Measurements from ENCODE around the gene MAGEA12. TPM values are rescaled to one million over a fixed set of nuclear protein-coding genes. Genes with fewer than 3 reads are reported as not detected.
"Not testable (repeated sequence)": the region's sequence is repeated elsewhere in the genome, so short reads cannot be mapped to it uniquely, and the experiment has no call there.

The MAGEA12 gene
- not detected for total RNA-seq
- polyA plus RNA-seq = not detected
- long read RNA-seq, donor 1 = 0 reads
- long read RNA-seq, donor 2 = 0 reads
- long read RNA-seq, donor 3 = 0 reads
- long read RNA-seq, donor 4 = 0 reads
- long read RNA-seq, donor 5 = 0 reads
- long read RNA-seq, donor 6 = 0 reads
- long read RNA-seq, donor 7 = 0 reads
- long read RNA-seq, donor 8 = 0 reads
- long read RNA-seq, donor 9 = 0 reads
- long read RNA-seq, donor 10 = 0 reads

DNA sequence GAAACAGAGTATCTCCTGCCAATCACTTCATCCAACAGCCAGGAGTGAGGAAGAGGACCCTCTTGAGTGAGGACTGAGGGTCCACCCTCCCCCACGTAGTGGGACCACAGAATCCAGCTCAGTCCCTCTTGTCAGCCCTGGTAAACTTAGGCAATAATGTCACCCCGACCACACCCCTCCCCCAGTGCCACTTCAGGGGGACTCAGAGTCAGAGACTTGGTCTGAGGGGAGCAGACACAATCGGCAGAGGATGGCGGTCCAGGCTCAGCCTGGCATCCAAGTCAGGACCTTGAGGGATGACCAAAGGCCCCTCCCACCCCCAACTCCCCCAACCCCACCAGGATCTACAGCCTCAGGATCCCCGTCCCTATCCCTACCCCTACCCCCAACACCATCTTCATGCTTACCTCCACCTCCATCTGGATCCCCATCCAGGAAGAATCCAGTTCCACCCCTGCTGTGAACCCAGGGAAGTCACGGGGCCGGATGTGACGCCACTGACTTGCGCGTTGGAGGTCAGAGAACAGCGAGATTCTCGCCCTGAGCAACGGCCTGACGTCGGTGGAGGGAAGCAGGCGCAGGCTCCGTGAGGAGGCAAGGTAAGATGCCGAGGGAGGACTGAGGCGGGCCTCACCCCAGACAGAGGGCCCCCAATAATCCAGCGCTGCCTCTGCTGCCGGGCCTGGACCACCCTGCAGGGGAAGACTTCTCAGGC, at the start of gene MAGEA12, which contains the start of gene CSAG1:
MAGEA12 (plus strand) TSS at position 497 of the 715 bp plus-strand sequence. CDS start 2,405 bp downstream, outside the sequence.
CSAG1 (minus strand) TSS at position 461 of the 715 bp plus-strand sequence. CDS start 1,261 bp downstream, outside the sequence.
- TF ChIP-seq, protein P1, sequence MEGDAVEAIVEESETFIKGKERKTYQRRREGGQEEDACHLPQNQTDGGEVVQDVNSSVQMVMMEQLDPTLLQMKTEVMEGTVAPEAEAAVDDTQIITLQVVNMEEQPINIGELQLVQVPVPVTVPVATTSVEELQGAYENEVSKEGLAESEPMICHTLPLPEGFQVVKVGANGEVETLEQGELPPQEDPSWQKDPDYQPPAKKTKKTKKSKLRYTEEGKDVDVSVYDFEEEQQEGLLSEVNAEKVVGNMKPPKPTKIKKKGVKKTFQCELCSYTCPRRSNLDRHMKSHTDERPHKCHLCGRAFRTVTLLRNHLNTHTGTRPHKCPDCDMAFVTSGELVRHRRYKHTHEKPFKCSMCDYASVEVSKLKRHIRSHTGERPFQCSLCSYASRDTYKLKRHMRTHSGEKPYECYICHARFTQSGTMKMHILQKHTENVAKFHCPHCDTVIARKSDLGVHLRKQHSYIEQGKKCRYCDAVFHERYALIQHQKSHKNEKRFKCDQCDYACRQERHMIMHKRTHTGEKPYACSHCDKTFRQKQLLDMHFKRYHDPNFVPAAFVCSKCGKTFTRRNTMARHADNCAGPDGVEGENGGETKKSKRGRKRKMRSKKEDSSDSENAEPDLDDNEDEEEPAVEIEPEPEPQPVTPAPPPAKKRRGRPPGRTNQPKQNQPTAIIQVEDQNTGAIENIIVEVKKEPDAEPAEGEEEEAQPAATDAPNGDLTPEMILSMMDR (IDR thresholded peaks at IDR 0.05) = no peak
- TF ChIP-seq POLR2A (IDR thresholded peaks at IDR 0.05) = no peak
- no peak within 1 kb of the TSS for H3K4me3 ChIP-seq
- intact Hi-C loops (cut with DNase I) = no loop called here
- H3K27ac ChIP-seq = no peak within 1 kb of the TSS
- H3K4me1 ChIP-seq (replicated peaks in 1 of 2) = no peaks in the 10 kb centered on the region
- no peaks in the 10 kb centered on the region for H3K36me3 ChIP-seq (replicated peaks in 1 of 2)
- H3K27me3 ChIP-seq = no peaks in the 10 kb centered on the region
- 90 to 100% (median 91%) methylated on average over 1 to 19 of the region's 21 CpGs for WGBS, 4 donors
- DNase-seq = no peak
- no peaks in the 10 kb centered on the region for H3K9me3 ChIP-seq (replicated peaks in 1 of 3)

DNA sequence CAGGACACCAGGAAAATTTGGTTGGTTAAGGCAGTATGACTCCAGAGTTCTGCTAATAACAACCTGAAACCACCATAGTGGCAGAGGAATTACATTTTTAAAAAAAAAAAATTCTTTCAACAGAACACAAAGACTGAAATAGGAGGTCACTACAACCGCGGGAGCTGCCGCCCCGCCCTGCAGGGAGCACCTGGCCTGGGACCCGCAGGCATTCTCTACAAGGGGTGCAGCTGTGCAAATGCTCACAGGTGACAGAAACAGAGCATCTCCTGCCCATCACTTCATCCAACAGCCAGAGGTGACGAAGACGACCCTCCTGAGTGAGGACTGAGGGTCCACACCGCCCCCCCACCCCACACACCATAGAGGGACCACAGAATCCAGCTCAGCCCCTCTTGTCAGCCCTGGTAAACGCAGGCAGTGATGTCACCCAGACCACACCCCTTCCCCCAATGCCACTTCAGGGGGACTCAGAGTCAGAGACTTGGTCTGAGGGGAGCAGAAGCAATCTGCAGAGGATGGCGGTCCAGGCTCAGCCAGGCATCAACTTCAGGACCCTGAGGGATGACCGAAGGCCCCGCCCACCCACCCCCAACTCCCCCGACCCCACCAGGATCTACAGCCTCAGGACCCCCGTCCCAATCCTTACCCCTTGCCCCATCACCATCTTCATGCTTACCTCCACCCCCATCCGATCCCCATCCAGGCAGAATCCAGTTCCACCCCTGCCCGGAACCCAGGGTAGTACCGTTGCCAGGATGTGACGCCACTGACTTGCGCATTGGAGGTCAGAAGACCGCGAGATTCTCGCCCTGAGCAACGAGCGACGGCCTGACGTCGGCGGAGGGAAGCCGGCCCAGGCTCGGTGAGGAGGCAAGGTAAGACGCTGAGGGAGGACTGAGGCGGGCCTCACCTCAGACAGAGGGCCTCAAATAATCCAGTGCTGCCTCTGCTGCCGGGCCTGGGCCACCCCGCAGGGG, 35.3 kb upstream of the MAGEA12 start, which contains the start of gene MAGEA3:
MAGEA3 (plus strand) TSS at position 843 of the 980 bp plus-strand sequence. CDS start 2,039 bp downstream, outside the sequence.
- DNase-seq; intact Hi-C loops (cut with DNase I); H3K27me3 ChIP-seq; H3K27ac ChIP-seq; H3K4me1 ChIP-seq (replicated peaks in 1 of 2); H3K36me3 ChIP-seq (replicated peaks in 1 of 2); H3K9me3 ChIP-seq (replicated peaks in 1 of 3); H3K4me3 ChIP-seq: not testable (repeated sequence)
- WGBS, 4 donors = 82 to 89% methylated on average over 6 to 7 of the region's 34 CpGs; no CpG with 5 or more reads in 2 of the 4 donors

GRCh38 chrX:152700390-152700789, 33.2 kb upstream of the MAGEA12 start:
- H3K36me3 ChIP-seq (replicated peaks in 1 of 2); H3K4me1 ChIP-seq (replicated peaks in 1 of 2); H3K27ac ChIP-seq; H3K27me3 ChIP-seq; H3K9me3 ChIP-seq (replicated peaks in 1 of 3); H3K4me3 ChIP-seq; intact Hi-C loops (cut with DNase I): not testable (repeated sequence)
- peak in 1 of 7 donors; percentile 1 for DNase-seq
- 86 to 100% (median 94%) methylated on average over 1 to 4 of the region's 5 CpGs; no CpG with 5 or more reads in 1 of the 4 donors for WGBS, 4 donors

GRCh38 chrX:152706500-152706899, 27.1 kb upstream of the MAGEA12 start:
- H3K27me3 ChIP-seq; H3K9me3 ChIP-seq (replicated peaks in 1 of 3); H3K27ac ChIP-seq; H3K36me3 ChIP-seq (replicated peaks in 1 of 2); H3K4me3 ChIP-seq; DNase-seq; H3K4me1 ChIP-seq (replicated peaks in 1 of 2); intact Hi-C loops (cut with DNase I): not testable (repeated sequence)
- WGBS, 4 donors = 61 to 86% (median 76%) methylated on average over 1 to 3 of the region's 7 CpGs

DNA sequence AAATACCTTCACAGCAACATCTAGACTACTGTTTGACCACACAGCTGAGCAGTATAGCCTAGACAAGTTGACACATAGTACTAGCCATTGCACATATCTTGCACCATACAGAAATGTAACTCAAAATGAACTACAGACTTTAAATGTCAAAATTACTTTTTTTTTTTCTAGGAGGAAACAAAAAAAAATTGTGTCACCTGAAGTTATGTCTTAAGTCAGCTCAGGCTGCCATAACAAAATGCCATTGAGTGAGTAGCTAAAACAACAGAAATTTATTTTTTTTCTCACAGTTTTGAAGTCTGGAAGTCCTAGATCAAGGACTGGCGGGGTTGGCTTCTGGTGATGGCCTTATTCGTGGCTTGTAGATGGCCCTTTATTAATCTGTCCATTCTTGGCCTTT, 24.4 kb upstream of the MAGEA12 start, which contains the start of gene CSAG2:
CSAG2 (minus strand) TSS at position 101 of the 400 bp plus-strand sequence. CDS start 161 bp downstream, outside the sequence.
- H3K27ac ChIP-seq; intact Hi-C loops (cut with DNase I); DNase-seq; H3K4me1 ChIP-seq (replicated peaks in 1 of 2); H3K4me3 ChIP-seq; H3K9me3 ChIP-seq (replicated peaks in 1 of 3); H3K36me3 ChIP-seq (replicated peaks in 1 of 2); H3K27me3 ChIP-seq: not testable (repeated sequence)
- no CpG with 5 or more reads among the region's 2 CpGs for WGBS, 4 donors

DNA sequence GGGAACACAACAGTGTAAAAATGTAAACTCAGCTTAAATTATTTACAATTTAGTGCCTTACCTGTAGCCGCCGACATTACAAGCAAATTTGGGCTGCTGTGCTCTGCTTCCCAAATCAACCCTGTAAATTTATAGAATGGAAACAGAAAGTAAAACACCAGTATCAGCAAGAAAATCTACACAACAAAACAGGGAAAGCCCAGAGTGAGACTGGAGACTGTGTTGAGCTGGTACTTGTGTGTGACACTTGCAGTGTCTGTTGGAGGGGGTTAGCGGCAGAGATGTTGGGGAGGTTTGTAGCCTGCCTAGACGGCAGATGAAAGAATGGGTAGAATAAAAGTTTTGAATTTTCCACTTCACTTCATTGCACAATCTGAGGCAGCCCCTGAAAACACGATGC, 20.4 kb upstream of the MAGEA12 start:
- H3K9me3 ChIP-seq (replicated peaks in 1 of 3); DNase-seq; H3K4me1 ChIP-seq (replicated peaks in 1 of 2); H3K27me3 ChIP-seq; H3K4me3 ChIP-seq; H3K36me3 ChIP-seq (replicated peaks in 1 of 2); H3K27ac ChIP-seq; intact Hi-C loops (cut with DNase I): not testable (repeated sequence)
- no CpG with 5 or more reads among the region's 5 CpGs for WGBS, 4 donors

GRCh38 chrX:152713815-152714787, 19.5 kb upstream of the MAGEA12 start, which contains the start of gene MAGEA2B:
Gene MAGEA2B, plus strand, starts transcription at chrX:152714628. Its CDS starts 2,479 bp downstream, at chrX:152717107.
- H3K27ac ChIP-seq; H3K27me3 ChIP-seq; intact Hi-C loops (cut with DNase I); H3K36me3 ChIP-seq (replicated peaks in 1 of 2); H3K4me3 ChIP-seq; DNase-seq; H3K9me3 ChIP-seq (replicated peaks in 1 of 3); H3K4me1 ChIP-seq (replicated peaks in 1 of 2): not testable (repeated sequence)
- no CpG with 5 or more reads among the region's 35 CpGs for WGBS, 4 donors

All from adrenal gland (tissue), 19 donors.